Lower leg skin (tissue), 4 donors: ENCODE measurements around the gene CD63. TPM values are rescaled to one million over a fixed set of nuclear protein-coding genes. Genes with fewer than 3 reads are reported as not detected.

Experiments used
- DNase-seq, 2 donors: peaks; one replicate each; pipeline ENCODE4 v3.0.0-alpha.2; 2019; ENCODE audit warnings: low spot score in 2 of 2
- H3K4me3 ChIP-seq: fragments of 200-600 bp; sonication (generic); 2 replicates; pipeline ENCODE4 v1.5.1; 2017; ENCODE audit warnings: mild to moderate bottlenecking, low read depth; ENCODE audit not compliant: poor library complexity, severe bottlenecking
- CTCF ChIP-seq, 3 donors: fragments of 450-650 bp; IDR thresholded peaks; one replicate each; pipeline ENCODE4 v1.5.1; 2016; ENCODE audit warnings: antibody characterized with exemption in 3 of 3, mild to moderate bottlenecking in 3 of 3, moderate library complexity in 2 of 3
- POLR2A ChIP-seq, 2 donors: fragments of 450-650 bp; IDR thresholded peaks; one replicate each; pipeline ENCODE4 v1.6.1; 2016 to 2017; ENCODE audit warnings: antibody characterized with exemption in 2 of 2, mild to moderate bottlenecking in 1 of 2, moderate library complexity in 1 of 2
- WGBS, 2 donors: methylation state at CpG; one replicate each; pipeline ENCODE4 v1.1.5; 2018; 5-methylcytosine and 5-hydroxymethylcytosine counted together
- intact Hi-C: fragments of 100-400 bp; cut with DNase I; formaldehyde crosslinking; loops from one replicate; pipeline ENCODE4 v1.15.0; 2023; ENCODE audit warnings: low total_unique reads
- total RNA-seq, 4 donors: library from RNA; depleted of rRNA; stranded (reverse); fragments of >200 nt; gene quantifications; one replicate each; pipeline ENCODE4 v1.1.0, GENCODE V29; 2016

Gene CD63
- total RNA-seq, 4 donors from 2014 or later: 151 to 408 (median 196) TPM

- TF ChIP-seq POLR2A (IDR thresholded peaks at IDR 0.05) (no peak), CTCF (IDR thresholded peaks at IDR 0.05) (no peak)
- WGBS, 2 donors: 0 to 1% methylated on average over 17 of the region's 53 CpGs
- intact Hi-C loops: no loop called here
- H3K4me3 ChIP-seq: peak within 1 kb of the TSS; percentile 44
- DNase-seq: peak in 1 of 2 donors; percentile 93
Observed at GRCh38 chr12:55742719-55743405, 14.1 kb upstream of the CD63 start, which contains the start of gene GDF11. GDF11 (plus strand) TSS chr12:55743122; CDS start chr12:55743317, 195 bp downstream.

- no peak overlapping the region for H3K4me3 ChIP-seq
- TF ChIP-seq CTCF (IDR thresholded peaks at IDR 0.05): no peak
- TF ChIP-seq POLR2A (IDR thresholded peaks at IDR 0.05): no peak
- intact Hi-C loops: no loop called here
- WGBS, 2 donors: 26 to 32% methylated on average over 3 of the region's 3 CpGs
- peak in 1 of 2 donors; percentile 49 for DNase-seq
Observed at GRCh38 chr12:55741931-55742680, 13.3 kb upstream of the CD63 start.

- H3K4me3 ChIP-seq: no peak overlapping the region
- DNase-seq: no peak
- WGBS, 2 donors: 61 to 78% methylated on average over 2 of the region's 2 CpGs
- intact Hi-C loops: loop anchor here (5.0 kb wide), 1 partner anchor 203 kb away; no protein-coding TSS in a partner anchor
- TF ChIP-seq POLR2A (IDR thresholded peaks at IDR 0.05): no peak
- TF ChIP-seq CTCF (IDR thresholded peaks at IDR 0.05): no peak
Observed at GRCh38 chr12:55739025-55739378, 10.2 kb upstream of the CD63 start.

- peak; percentile 90 to 94 for DNase-seq
- TF ChIP-seq CTCF (IDR thresholded peaks at IDR 0.05) (peak in 1 of 3 donors; percentile 86), POLR2A (IDR thresholded peaks at IDR 0.05) (no peak)
- intact Hi-C loops: loop anchor here (5.0 kb wide), 1 partner anchor 204 kb away; no protein-coding TSS in a partner anchor
- peak overlapping the region; percentile 19 for H3K4me3 ChIP-seq
- 2 to 3% methylated on average over 14 of the region's 14 CpGs for WGBS, 2 donors
Observed at GRCh38 chr12:55738123-55739024, 9.6 kb upstream of the CD63 start.

- no peak for TF ChIP-seq CTCF (IDR thresholded peaks at IDR 0.05)
- TF ChIP-seq POLR2A (IDR thresholded peaks at IDR 0.05): no peak
- intact Hi-C loops: loop anchor here (5.0 kb wide), 1 partner anchor 205 kb away; no protein-coding TSS in a partner anchor
- 6 to 20% methylated on average over 4 of the region's 4 CpGs for WGBS, 2 donors
- no peak overlapping the region for H3K4me3 ChIP-seq
- DNase-seq: peak in 1 of 2 donors; percentile 70
Observed at GRCh38 chr12:55737581-55738122, 8.8 kb upstream of the CD63 start.
